ENCODE data around the gene MS4A8. TPM values are rescaled to one million over a fixed set of nuclear protein-coding genes. Genes with fewer than 3 reads are reported as not detected.

MS4A8 gene
- total and polyA plus RNA-seq, 2 donors (not counting 1 experiment from before 2014, with no cell fraction given): not detected

DNA sequence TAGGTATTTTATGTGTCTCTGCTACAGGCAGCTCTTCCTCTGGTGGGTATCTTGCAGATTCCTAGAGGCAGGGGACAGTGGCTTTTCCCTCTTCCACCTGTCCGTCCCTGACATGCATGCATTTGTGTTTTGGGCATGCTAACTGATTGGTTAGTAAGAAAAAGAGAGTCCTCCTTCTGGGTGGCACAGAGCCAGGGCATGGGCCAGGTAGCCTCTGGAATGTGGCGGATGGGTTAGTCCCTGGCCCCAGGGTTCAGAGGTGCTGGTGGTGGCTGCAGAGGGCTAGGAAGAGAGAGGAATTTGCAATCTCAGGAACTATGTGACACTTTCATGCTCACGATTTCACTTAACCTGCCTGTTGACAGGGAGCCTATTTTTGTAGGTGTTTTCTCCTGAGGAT, 51.5 kb downstream of the MS4A8 start:
- Mint-ChIP-seq H3K27ac (no peak overlapping the region), H3K9me3 (ENCODE audit: insufficient read depth) (no peaks in the 10 kb centered on the region), H3K4me3 (no peak overlapping the region), H3K27me3 (peaks cover 28% of the 10 kb centered on the region), H3K4me1 (no peaks in the 10 kb centered on the region)
- ChIA-PET CTCF (interaction anchor here (1.3 kb wide), 1 partner anchor 12 kb away, joined by 5 read pairs; no protein-coding TSS in a partner anchor), POLR2A (no interaction called here)
- no peak overlapping the region for H2AFZ ChIP-seq (ENCODE audit: insufficient read depth, low read depth, low read length, poor library complexity, severe bottlenecking)
- H3K4me2 ChIP-seq (replicated peaks; ENCODE audit: low read depth, low read length, poor library complexity, severe bottlenecking): no peak overlapping the region
- TF ChIP-seq, protein P1, sequence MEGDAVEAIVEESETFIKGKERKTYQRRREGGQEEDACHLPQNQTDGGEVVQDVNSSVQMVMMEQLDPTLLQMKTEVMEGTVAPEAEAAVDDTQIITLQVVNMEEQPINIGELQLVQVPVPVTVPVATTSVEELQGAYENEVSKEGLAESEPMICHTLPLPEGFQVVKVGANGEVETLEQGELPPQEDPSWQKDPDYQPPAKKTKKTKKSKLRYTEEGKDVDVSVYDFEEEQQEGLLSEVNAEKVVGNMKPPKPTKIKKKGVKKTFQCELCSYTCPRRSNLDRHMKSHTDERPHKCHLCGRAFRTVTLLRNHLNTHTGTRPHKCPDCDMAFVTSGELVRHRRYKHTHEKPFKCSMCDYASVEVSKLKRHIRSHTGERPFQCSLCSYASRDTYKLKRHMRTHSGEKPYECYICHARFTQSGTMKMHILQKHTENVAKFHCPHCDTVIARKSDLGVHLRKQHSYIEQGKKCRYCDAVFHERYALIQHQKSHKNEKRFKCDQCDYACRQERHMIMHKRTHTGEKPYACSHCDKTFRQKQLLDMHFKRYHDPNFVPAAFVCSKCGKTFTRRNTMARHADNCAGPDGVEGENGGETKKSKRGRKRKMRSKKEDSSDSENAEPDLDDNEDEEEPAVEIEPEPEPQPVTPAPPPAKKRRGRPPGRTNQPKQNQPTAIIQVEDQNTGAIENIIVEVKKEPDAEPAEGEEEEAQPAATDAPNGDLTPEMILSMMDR (IDR thresholded peaks at IDR 0.05): no peak
- no peak for TF ChIP-seq EZH2 (IDR thresholded peaks at IDR 0.05; ENCODE audit: borderline replicate concordance, insufficient read depth, low read depth, low read length, poor library complexity, severe bottlenecking)
- no peaks in the 10 kb centered on the region for H3K36me3 ChIP-seq (replicated peaks in 1 of 2; ENCODE audit: control extremely low read depth in 1 of 2, control insufficient read depth in 1 of 2, extremely low read depth in 1 of 2, insufficient read depth in 2 of 2, low read length in 1 of 2)
- no peak overlapping the region for H3K9ac ChIP-seq (ENCODE audit: low read length)
- H3K4me3 ChIP-seq (ENCODE audit: control extremely low read depth in 1 of 5, extremely low read depth in 1 of 5, insufficient read depth in 1 of 5, low read depth in 2 of 5, low read length in 4 of 5): no peak overlapping the region
- intact Hi-C loops (cut with micrococcal nuclease): no loop called here
- no peak for ATAC-seq (ENCODE audit: low read depth)
- H3K79me2 ChIP-seq (ENCODE audit: control insufficient read depth, insufficient read depth, low read length): no peaks in the 10 kb centered on the region
- H3K9me3 ChIP-seq (ENCODE audit: control extremely low read depth in 1 of 3, control insufficient read depth in 2 of 3, insufficient read depth in 1 of 3, low read length in 2 of 3): no peaks in the 10 kb centered on the region
- peaks cover 0 to 6% (median 0%) of the 10 kb centered on the region in 4 experiments for H3K27me3 ChIP-seq (replicated peaks in 1 of 4; ENCODE audit: control extremely low read depth in 1 of 4, control insufficient read depth in 3 of 4, insufficient read depth in 4 of 4, low read length in 3 of 4)
- no peaks in the 10 kb centered on the region for H4K20me1 ChIP-seq (ENCODE audit: control insufficient read depth, insufficient read depth, low read length, poor library complexity, severe bottlenecking)
- 90% methylated on average over 2 of the region's 3 CpGs for WGBS (ENCODE audit: insufficient coverage)
- H3K27ac ChIP-seq (ENCODE audit: low read length in 2 of 2): no peak overlapping the region
- no peak for DNase-seq
- H3K4me1 ChIP-seq (ENCODE audit: control insufficient read depth in 2 of 2, insufficient read depth in 2 of 2, low read length in 2 of 2): no peaks in the 10 kb centered on the region

- Histone ChIP-seq H3K9me3 (ENCODE audit: control extremely low read depth in 1 of 3, control insufficient read depth in 2 of 3, insufficient read depth in 1 of 3, low read length in 2 of 3) (no peaks in the 10 kb centered on the region), H3K4me3 (ENCODE audit: control extremely low read depth in 1 of 5, extremely low read depth in 1 of 5, insufficient read depth in 1 of 5, low read depth in 2 of 5, low read length in 4 of 5) (no peak overlapping the region), H4K20me1 (ENCODE audit: control insufficient read depth, insufficient read depth, low read length, poor library complexity, severe bottlenecking) (no peaks in the 10 kb centered on the region), H3K4me2 (replicated peaks; ENCODE audit: low read depth, low read length, poor library complexity, severe bottlenecking) (no peak overlapping the region), H3K4me1 (ENCODE audit: control insufficient read depth in 2 of 2, insufficient read depth in 2 of 2, low read length in 2 of 2) (no peaks in the 10 kb centered on the region), H3K36me3 (replicated peaks in 1 of 2; ENCODE audit: control extremely low read depth in 1 of 2, control insufficient read depth in 1 of 2, extremely low read depth in 1 of 2, insufficient read depth in 2 of 2, low read length in 1 of 2) (no peaks in the 10 kb centered on the region), H3K79me2 (ENCODE audit: control insufficient read depth, insufficient read depth, low read length) (no peaks in the 10 kb centered on the region), H3K27ac (ENCODE audit: low read length in 2 of 2) (no peak overlapping the region), H2AFZ (ENCODE audit: insufficient read depth, low read depth, low read length, poor library complexity, severe bottlenecking) (no peak overlapping the region), H3K9ac (ENCODE audit: low read length) (no peak overlapping the region), H3K27me3 (replicated peaks in 1 of 4; ENCODE audit: control extremely low read depth in 1 of 4, control insufficient read depth in 3 of 4, insufficient read depth in 4 of 4, low read length in 3 of 4) (peaks cover 0 to 13% (median 0%) of the 10 kb centered on the region in 4 experiments)
- Mint-ChIP-seq H3K27me3 (peaks cover 32% of the 10 kb centered on the region), H3K9me3 (ENCODE audit: insufficient read depth) (no peaks in the 10 kb centered on the region), H3K4me1 (no peaks in the 10 kb centered on the region), H3K27ac (no peak overlapping the region), H3K4me3 (no peak overlapping the region)
- DNase-seq (no peak), ATAC-seq (ENCODE audit: low read depth) (no peak)
- 87% methylated on average over 4 of the region's 4 CpGs for WGBS (ENCODE audit: insufficient coverage)
- POLR2A ChIA-PET: no interaction called here
- intact Hi-C loops (cut with micrococcal nuclease): no loop called here
- TF ChIP-seq, protein P1 (IDR thresholded peaks at IDR 0.05): no peak
- TF ChIP-seq EZH2 (IDR thresholded peaks at IDR 0.05; ENCODE audit: borderline replicate concordance, insufficient read depth, low read depth, low read length, poor library complexity, severe bottlenecking): no peak
- CTCF ChIA-PET: interaction anchor here (2.1 kb wide), 1 partner anchor 10 kb away, joined by 12 read pairs; no protein-coding TSS in a partner anchor
Measured at GRCh38 chr11:60753309-60753708, 53.9 kb downstream of the MS4A8 start.

Measured in B cell (primary cell).